Measurements from ENCODE around the gene CNTLN.
"Not testable (repeated sequence)": the region's sequence is repeated elsewhere in the genome, so short reads cannot be mapped to it uniquely, and the experiment has no call there.

DNA sequence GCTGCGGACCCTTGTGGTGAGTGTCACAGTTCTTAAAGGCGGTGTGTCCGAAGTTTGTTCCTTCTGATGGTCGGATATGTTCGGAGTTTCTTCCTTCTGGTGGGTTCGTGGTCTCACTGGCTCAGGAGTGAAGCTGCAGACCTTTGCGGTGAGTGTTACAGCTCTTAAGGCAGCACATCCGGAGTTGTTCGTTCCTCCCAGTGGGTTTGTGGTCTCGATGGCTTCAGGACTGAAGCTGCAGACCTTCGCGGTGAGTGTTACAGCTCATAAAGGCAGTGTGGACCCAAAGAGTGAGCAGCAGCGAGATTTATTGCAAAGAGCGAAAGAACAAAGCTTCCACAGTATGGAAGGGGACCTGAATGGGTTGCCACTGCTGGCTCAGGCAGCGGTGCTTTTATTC is 42.7 kb downstream of the CNTLN start:
- TF ChIP-seq, protein P1, sequence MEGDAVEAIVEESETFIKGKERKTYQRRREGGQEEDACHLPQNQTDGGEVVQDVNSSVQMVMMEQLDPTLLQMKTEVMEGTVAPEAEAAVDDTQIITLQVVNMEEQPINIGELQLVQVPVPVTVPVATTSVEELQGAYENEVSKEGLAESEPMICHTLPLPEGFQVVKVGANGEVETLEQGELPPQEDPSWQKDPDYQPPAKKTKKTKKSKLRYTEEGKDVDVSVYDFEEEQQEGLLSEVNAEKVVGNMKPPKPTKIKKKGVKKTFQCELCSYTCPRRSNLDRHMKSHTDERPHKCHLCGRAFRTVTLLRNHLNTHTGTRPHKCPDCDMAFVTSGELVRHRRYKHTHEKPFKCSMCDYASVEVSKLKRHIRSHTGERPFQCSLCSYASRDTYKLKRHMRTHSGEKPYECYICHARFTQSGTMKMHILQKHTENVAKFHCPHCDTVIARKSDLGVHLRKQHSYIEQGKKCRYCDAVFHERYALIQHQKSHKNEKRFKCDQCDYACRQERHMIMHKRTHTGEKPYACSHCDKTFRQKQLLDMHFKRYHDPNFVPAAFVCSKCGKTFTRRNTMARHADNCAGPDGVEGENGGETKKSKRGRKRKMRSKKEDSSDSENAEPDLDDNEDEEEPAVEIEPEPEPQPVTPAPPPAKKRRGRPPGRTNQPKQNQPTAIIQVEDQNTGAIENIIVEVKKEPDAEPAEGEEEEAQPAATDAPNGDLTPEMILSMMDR (conservative IDR thresholded peaks at IDR 0.05) = not testable (repeated sequence)
- not testable (repeated sequence) for TF ChIP-seq ZFX (IDR thresholded peaks at IDR 0.05)

All from C4-2B (cell line).